HFF-Myc (cell line): ENCODE results near the gene MYCBP2.
"Not testable (repeated sequence)": the region's sequence is repeated elsewhere in the genome, so short reads cannot be mapped to it uniquely, and the experiment has no call there.

Experiments
- DNase-seq: peaks from one replicate; pipeline ENCODE4 v3.0.0-alpha.2; 2011; ENCODE audit warnings: low read depth; ENCODE audit errors: extremely low read depth
- H3K4me3 ChIP-seq: replicated peaks from 2 replicates; pipeline ENCODE4 v1.5.1; 2011; ENCODE audit warnings: low read depth, mild to moderate bottlenecking, control low read depth, low read length
- CTCF ChIP-seq: IDR thresholded peaks from 2 replicates; pipeline ENCODE4 v1.5.1; 2012; ENCODE audit warnings: mild to moderate bottlenecking, low read depth, low read length, control low read depth; ENCODE audit errors: missing control alignments

MYCBP2 gene

GRCh38 chr13:77300176-77301037 lies 26.5 kb downstream of the MYCBP2 start:
- no peak overlapping the region for H3K4me3 ChIP-seq
- no peak for TF ChIP-seq CTCF
- DNase-seq, result no peak

GRCh38 chr13:77299587-77299986 lies 27.3 kb downstream of the MYCBP2 start:
- TF ChIP-seq CTCF, result no peak
- no peak for DNase-seq

GRCh38 chr13:77298426-77298825 lies 28.5 kb downstream of the MYCBP2 start:
- no peak overlapping the region for H3K4me3 ChIP-seq
- no peak for DNase-seq

More at GRCh38 chr13:77299587-77299986, 27.3 kb downstream of the MYCBP2 start:
- no peak overlapping the region for H3K4me3 ChIP-seq

GRCh38 chr13:77291774-77292173 lies 35.1 kb downstream of the MYCBP2 start:
- TF ChIP-seq CTCF, result no peak
- no peak overlapping the region for H3K4me3 ChIP-seq
- DNase-seq, result no peak

More at GRCh38 chr13:77298426-77298825, 28.5 kb downstream of the MYCBP2 start:
- TF ChIP-seq CTCF, result no peak

- H3K4me3 ChIP-seq, result no peak overlapping the region
- DNase-seq, result no peak
- no peak for TF ChIP-seq CTCF
Observed at GRCh38 chr13:77290342-77290741, 36.6 kb downstream of the MYCBP2 start.

GRCh38 chr13:77289851-77290250 lies 37.0 kb downstream of the MYCBP2 start:
- H3K4me3 ChIP-seq, result no peak overlapping the region

GRCh38 chr13:77285632-77286031 lies 41.3 kb downstream of the MYCBP2 start:
- H3K4me3 ChIP-seq, DNase-seq: not testable (repeated sequence)

More at GRCh38 chr13:77289851-77290250, 37.0 kb downstream of the MYCBP2 start:
- DNase-seq, result no peak
- TF ChIP-seq CTCF, result no peak
